ENCODE data around the gene CDC42EP2. TPM values are rescaled to one million over a fixed set of nuclear protein-coding genes. Genes with fewer than 3 reads are reported as not detected.

Gene CDC42EP2
- total and polyA plus RNA-seq, 4 donors, result 9.2 to 35.0 (median 26.2) TPM

DNA sequence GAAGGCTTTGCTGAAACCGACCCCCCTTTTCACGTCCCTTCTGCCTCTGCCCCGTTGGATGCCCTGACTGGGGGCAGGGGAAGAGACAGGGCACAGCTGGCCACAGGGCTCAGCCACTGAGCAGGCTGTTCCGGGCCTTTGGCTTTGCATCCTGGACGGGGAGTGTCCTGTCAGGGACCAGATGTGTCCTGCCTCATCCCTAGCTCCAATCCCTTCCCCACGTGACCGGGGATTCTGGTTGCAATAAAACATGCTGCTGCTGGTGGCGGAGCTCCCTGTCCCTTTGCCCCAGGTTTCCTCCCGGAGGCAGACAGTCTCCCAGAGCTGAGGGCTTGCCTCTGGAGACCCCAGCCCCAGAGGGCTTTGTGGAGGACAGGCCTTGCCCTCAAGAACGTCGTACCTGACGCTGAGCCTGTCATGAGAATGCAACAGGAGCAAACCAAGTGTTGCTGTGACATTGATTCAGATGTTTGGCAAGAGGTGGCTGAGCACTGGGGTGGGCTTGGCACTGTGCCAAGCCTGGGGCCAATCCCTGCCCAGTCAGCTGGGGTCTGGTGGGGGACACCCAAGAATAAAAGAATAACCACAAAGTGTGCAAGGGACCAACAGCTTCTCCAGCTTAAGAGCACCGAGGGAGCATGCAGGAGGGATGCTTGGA, 7.3 kb downstream of the CDC42EP2 start:
- Histone ChIP-seq H3K4me1 (ENCODE audit: control insufficient read depth in 5 of 5, insufficient read depth in 5 of 5, low read length in 5 of 5) (peaks cover 0 to 20% (median 0%) of the 10 kb centered on the region in 5 donors), H3K9ac (ENCODE audit: insufficient read depth in 1 of 2, low read length in 2 of 2) (no peak overlapping the region), H3K27ac (ENCODE audit: low read depth in 1 of 2, low read length in 1 of 2) (no peak overlapping the region), H3K4me3 (no peak overlapping the region), H3K9me3 (ENCODE audit: control insufficient read depth in 4 of 4, insufficient read depth in 3 of 4, low read length in 3 of 4) (no peaks in the 10 kb centered on the region), H3K36me3 (ENCODE audit: control insufficient read depth in 4 of 4, insufficient read depth in 4 of 4, low read length in 4 of 4) (peaks cover 0 to 22% (median 19%) of the 10 kb centered on the region in 4 donors), H3K27me3 (ENCODE audit: control insufficient read depth in 3 of 3, insufficient read depth in 3 of 3, low read length in 2 of 3) (no peaks in the 10 kb centered on the region)
- DNase-seq (peak; percentile 61 to 69 (median 63)), ATAC-seq (ENCODE audit: insufficient read depth, low FRiP score) (no peak)
- TF ChIP-seq, protein P1, sequence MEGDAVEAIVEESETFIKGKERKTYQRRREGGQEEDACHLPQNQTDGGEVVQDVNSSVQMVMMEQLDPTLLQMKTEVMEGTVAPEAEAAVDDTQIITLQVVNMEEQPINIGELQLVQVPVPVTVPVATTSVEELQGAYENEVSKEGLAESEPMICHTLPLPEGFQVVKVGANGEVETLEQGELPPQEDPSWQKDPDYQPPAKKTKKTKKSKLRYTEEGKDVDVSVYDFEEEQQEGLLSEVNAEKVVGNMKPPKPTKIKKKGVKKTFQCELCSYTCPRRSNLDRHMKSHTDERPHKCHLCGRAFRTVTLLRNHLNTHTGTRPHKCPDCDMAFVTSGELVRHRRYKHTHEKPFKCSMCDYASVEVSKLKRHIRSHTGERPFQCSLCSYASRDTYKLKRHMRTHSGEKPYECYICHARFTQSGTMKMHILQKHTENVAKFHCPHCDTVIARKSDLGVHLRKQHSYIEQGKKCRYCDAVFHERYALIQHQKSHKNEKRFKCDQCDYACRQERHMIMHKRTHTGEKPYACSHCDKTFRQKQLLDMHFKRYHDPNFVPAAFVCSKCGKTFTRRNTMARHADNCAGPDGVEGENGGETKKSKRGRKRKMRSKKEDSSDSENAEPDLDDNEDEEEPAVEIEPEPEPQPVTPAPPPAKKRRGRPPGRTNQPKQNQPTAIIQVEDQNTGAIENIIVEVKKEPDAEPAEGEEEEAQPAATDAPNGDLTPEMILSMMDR (IDR thresholded peaks at IDR 0.05; ENCODE audit: control extremely low read depth, extremely low read depth), result no peak
- WGBS, 2 donors, result 67 to 86% methylated on average over 13 of the region's 13 CpGs

DNA sequence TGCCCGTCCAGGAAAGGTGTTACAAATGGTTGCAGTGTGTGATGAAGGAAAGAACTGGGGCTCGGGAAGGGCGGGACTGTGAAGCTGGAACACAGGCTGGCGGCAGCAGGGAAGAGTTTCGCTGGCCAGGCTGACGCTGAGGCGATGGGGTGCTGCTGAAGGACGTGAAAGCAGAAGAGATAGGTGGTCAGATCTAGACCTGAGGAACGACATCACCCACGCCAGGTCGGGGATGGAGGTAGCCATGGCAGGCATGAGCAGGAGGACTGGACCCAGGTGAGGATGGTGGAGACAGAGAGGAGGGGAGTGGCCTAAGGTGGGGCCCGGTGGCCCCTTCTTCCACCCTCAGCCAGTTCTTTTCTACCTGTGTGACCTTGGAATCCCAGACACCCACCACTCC, 9.1 kb downstream of the CDC42EP2 start:
- Histone ChIP-seq H3K27ac (ENCODE audit: low read depth in 1 of 2, low read length in 1 of 2) (no peak overlapping the region), H3K4me1 (ENCODE audit: control insufficient read depth in 5 of 5, insufficient read depth in 5 of 5, low read length in 5 of 5) (peaks cover 0 to 15% (median 0%) of the 10 kb centered on the region in 5 donors), H3K4me3 (no peak overlapping the region), H3K9me3 (ENCODE audit: control insufficient read depth in 4 of 4, insufficient read depth in 3 of 4, low read length in 3 of 4) (no peaks in the 10 kb centered on the region), H3K27me3 (ENCODE audit: control insufficient read depth in 3 of 3, insufficient read depth in 3 of 3, low read length in 2 of 3) (no peaks in the 10 kb centered on the region), H3K36me3 (ENCODE audit: control insufficient read depth in 4 of 4, insufficient read depth in 4 of 4, low read length in 4 of 4) (peaks cover 0 to 22% (median 19%) of the 10 kb centered on the region in 4 donors), H3K9ac (ENCODE audit: insufficient read depth in 1 of 2, low read length in 2 of 2) (no peak overlapping the region)
- DNase-seq (no peak), ATAC-seq (ENCODE audit: insufficient read depth, low FRiP score) (no peak)
- TF ChIP-seq, protein P1 (IDR thresholded peaks at IDR 0.05; ENCODE audit: control extremely low read depth, extremely low read depth), result no peak
- WGBS, 2 donors, result 73 to 81% methylated on average over 12 of the region's 12 CpGs

DNA sequence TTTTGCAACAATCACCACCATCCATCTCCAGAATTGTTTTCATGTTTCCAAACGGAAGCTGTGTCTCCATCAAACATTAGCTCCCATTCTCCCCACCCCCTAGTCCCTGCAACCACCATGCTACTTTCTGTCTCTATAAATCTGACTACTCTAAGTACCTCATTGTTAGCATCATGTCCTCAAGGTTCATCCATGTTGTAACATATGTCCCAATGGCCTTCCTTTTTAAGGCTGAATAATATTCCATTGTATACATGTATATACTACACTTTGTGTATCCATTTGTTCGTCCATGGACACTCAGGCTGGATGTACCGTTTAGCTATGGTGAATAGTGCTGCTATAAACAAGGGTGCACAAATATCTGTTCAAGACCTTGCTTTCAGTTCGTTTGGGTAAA, 10.8 kb downstream of the CDC42EP2 start:
- Histone ChIP-seq H3K4me3 (no peak overlapping the region), H3K9me3 (ENCODE audit: control insufficient read depth in 4 of 4, insufficient read depth in 3 of 4, low read length in 3 of 4) (no peaks in the 10 kb centered on the region), H3K4me1 (ENCODE audit: control insufficient read depth in 5 of 5, insufficient read depth in 5 of 5, low read length in 5 of 5) (peaks cover 0 to 19% (median 0%) of the 10 kb centered on the region in 5 donors), H3K9ac (ENCODE audit: insufficient read depth in 1 of 2, low read length in 2 of 2) (no peak overlapping the region), H3K27me3 (ENCODE audit: control insufficient read depth in 3 of 3, insufficient read depth in 3 of 3, low read length in 2 of 3) (no peaks in the 10 kb centered on the region), H3K36me3 (ENCODE audit: control insufficient read depth in 4 of 4, insufficient read depth in 4 of 4, low read length in 4 of 4) (peaks cover 0 to 20% (median 17%) of the 10 kb centered on the region in 4 donors), H3K27ac (ENCODE audit: low read depth in 1 of 2, low read length in 1 of 2) (no peak overlapping the region)
- TF ChIP-seq, protein P1 (IDR thresholded peaks at IDR 0.05; ENCODE audit: control extremely low read depth, extremely low read depth), result no peak
- ATAC-seq (ENCODE audit: insufficient read depth, low FRiP score) (no peak), DNase-seq (no peak)
- WGBS, 2 donors, result 88 to 92% methylated on average over 4 of the region's 4 CpGs

Data from lung (tissue), 12 donors.